Activated naive CD8-positive, alpha-beta T cell treated with anti-CD3 and anti-CD28 coated beads, Interleukin-2, amount 50 U/mL, for 16 hours (primary cell): ENCODE measurements around the gene TCF4.

Experiments used
- DNase-seq: peaks from one replicate; pipeline ENCODE4 v3.0.0-alpha.2; 2020; ENCODE audit warnings: low read depth, low spot score

The TCF4 gene

GRCh38 chr18:55353806-55354205, 234.2 kb downstream of the TCF4 start:
- no peak for DNase-seq

GRCh38 chr18:55353391-55353790, 234.6 kb downstream of the TCF4 start:
- no peak for DNase-seq

- DNase-seq, result no peak
Measured at GRCh38 chr18:55351980-55352714, 235.8 kb downstream of the TCF4 start.

DNA sequence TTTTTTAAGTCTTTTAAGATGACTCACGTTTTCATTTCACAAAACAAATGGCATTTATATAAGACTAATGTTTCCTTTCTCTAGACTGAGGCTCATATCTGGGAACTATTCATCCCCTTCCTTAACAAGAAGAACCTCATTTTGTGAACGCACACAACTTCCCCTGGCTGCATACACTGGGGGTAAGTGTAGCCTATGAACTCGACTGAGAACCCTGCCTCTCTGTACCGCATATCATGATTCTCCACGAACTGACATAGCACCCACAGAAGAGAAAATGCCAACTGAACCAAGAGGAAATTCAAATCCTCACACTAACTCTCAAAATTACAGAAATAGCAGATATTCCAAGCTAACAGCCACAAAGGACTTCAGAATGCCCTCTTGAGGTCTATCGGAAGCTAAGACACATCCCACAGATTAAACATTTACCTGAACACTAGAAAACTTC, 236.7 kb downstream of the TCF4 start:
- no peak for DNase-seq

GRCh38 chr18:55349685-55350084, 238.3 kb downstream of the TCF4 start:
- no peak for DNase-seq

- DNase-seq, result no peak
Measured at GRCh38 chr18:55346961-55347740, 240.8 kb downstream of the TCF4 start.

- no peak for DNase-seq
Measured at GRCh38 chr18:55346387-55346786, 241.6 kb downstream of the TCF4 start.

DNA sequence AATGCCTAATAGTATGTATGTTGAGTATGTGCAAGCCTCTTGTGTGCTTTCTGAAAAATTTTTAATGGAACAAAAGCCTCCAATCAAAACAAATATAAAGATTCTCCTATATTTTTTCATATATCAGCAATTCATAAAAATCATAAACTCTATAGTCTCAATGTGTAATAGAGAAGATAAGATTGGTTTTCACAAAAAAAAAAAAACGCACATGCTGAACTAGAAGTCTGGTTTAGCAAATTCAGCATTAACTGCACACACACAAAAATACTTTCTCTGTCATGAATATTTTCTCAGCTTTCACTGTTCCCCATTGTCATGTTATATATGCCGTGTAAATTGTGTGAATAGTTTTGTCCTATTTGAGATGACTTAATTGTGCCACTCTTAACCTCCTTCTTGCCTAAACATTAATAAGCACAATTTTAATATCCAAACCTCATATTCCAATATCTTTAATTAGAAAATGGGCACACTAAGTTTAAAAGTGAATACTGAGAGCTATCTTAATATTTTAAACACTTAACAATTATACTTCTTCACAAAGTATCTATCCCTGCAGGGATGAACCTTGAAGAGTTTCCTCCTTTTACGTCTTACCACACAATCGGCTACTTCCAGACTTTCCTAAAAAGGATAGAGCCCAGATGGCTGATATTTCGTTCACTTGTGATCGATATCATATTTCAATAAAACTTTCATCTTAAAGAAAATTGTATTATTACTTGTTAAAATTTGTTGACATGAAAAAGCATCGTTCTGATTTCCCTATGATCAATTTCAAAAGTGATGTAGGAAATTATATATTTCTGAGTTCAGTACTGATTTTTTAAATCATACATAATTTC, 242.7 kb downstream of the TCF4 start:
- no peak for DNase-seq

DNA sequence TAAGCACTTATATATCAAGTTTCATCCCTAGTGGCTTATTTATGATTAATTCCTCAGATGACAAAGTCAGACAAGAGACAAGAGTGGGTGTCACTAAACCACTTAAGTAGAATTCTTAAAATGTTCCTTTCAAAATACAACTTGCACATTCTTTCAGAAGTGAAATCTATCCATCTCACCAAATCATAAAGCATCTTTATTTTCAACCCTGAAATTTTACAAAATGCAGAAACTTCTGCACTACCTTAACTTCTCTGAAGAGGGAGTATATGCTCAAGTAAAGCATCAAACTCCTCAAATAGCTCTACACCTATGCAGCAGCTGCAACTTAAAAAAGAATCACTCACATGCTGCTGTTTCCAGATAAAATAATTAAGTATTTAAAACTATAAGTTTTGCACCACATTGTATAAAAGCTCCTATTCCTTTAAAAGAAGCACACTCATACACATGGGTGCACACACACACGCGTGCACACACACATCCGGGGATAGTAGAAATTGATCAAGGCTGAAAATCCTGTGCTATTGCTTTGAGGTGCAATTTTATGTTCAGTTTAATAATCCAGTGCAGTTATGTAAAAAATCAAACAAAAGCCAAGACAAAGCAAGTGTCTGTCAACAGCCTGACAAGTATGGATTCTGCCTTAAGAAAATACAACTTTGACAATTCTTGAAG, 244.5 kb downstream of the TCF4 start:
- DNase-seq, result no peak

DNA sequence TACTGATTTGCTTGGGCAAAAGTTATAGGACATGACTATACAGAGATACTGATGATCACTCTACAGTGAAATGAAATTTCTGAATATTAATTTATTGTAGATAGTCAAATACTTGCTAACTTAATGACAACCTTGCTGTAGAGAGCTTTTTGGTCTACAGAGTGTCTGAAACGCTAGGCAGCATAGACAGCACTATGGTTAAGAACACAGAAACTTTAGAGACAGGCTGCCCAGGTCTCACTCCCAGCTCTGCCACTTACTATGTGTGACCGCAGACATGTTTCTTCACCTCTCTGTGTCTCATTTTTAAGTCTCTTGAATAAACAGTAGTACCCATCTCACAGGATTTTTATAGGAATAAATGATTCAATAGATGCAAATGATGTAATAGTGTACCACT, 247.0 kb downstream of the TCF4 start:
- DNase-seq, result no peak

- DNase-seq, result no peak
Measured at GRCh38 chr18:55339990-55340389, 248.0 kb downstream of the TCF4 start.

GRCh38 chr18:55338978-55339650, 248.9 kb downstream of the TCF4 start:
- no peak for DNase-seq

GRCh38 chr18:55337908-55338521, 250.0 kb downstream of the TCF4 start:
- no peak for DNase-seq

DNA sequence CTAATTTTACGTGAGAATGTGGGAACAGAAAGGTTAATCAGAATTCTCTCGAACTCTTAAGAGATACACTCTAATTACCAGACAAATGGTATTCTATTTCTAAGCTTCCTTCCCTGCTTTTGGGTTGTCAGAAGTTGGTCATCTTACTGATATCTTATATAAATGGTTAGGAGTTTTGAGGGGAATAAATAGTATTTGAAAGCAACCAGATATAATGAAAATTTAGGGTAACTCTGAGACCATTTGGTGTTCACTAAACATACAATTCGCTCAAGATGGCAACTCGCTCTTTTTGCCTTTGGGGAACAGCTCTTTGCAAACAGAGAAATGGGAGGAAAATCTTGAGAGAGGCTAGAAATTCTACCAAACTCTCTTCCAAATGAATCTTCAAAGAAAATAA, 250.9 kb downstream of the TCF4 start:
- no peak for DNase-seq

- DNase-seq, result no peak
Measured at GRCh38 chr18:55336438-55337100, 251.4 kb downstream of the TCF4 start.

GRCh38 chr18:55334875-55335274, 253.1 kb downstream of the TCF4 start:
- DNase-seq, result no peak

DNA sequence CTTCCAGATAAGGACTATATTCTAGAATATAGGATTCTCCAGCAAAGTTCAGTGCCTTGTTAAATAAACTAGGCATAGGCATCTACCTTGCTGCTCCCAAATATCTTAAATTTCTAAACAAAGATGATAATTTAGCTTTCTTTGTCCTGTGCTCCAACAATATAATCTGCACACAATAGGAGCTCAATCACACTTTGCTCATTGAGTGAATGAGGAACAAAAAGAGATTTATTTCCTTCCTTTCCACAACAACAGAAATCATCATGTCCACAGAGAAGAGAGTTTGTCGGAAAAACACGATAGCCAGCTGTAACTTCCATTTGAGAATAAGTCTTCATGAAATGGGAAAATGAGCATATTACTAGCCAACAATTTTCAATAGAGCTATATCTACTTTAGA, 256.7 kb downstream of the TCF4 start:
- DNase-seq, result no peak

DNA sequence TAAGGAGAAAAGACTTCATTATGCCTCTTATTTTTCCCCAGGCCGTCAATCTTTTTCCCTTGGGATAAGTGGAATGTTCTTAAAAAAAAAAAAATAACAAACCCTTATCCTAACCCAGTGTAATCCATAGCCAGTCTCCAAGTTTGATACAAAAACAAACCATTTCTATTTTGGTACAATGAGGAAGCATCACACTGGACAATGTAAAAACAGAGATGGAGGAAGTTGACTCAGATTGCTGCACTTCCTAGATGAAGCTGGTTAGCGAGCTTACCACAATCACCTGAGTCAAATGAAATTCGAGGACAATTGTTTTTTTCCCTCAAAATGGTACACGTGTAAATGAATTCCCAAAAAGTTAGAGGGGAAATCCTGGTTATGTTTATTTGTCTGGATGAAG, 259.7 kb downstream of the TCF4 start:
- no peak for DNase-seq

DNA sequence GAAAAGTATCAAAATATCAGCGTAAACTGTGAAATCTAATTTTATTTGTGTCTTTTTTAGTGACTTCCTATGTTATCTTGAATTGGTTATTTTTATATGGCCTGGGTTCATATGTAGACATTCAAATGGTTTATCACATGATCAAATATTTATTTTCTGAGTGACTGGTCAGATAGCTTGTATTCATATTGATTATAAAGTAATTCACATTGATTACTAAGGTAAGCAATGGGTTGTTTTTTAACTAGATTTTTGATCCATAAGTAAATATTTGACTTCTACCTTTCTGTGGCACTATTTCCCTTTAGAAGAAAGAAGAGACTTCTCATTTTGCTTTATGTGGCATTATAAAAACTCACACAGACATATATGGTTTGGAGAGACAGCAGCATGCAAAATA, 260.5 kb downstream of the TCF4 start:
- no peak for DNase-seq

DNA sequence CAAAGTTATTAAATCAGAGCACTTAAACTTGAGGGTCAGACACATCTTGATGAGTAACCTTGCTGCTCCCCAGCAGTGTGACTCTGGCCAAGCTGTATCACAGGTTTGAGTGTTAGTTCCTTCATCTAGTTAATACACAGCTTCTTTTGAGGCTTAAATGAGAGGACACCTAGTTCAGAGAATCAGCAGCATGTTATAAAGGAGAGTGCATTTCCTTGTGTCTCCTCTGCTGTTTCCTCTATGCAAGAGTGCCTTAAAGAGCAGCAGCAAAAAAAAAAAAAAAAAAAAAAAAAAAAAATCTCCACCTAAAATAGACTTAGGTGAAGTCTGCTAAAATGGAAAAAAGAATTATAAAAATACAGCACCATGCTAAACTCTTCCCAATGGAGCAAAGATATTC, 261.9 kb downstream of the TCF4 start:
- no peak for DNase-seq
